Measurements from ENCODE around the gene CCND2. TPM values are rescaled to one million over a fixed set of nuclear protein-coding genes. Genes with fewer than 3 reads are reported as not detected.

CCND2 gene
- total and polyA plus RNA-seq, 11 donors: 48.0 to 620 (median 208) TPM

DNA sequence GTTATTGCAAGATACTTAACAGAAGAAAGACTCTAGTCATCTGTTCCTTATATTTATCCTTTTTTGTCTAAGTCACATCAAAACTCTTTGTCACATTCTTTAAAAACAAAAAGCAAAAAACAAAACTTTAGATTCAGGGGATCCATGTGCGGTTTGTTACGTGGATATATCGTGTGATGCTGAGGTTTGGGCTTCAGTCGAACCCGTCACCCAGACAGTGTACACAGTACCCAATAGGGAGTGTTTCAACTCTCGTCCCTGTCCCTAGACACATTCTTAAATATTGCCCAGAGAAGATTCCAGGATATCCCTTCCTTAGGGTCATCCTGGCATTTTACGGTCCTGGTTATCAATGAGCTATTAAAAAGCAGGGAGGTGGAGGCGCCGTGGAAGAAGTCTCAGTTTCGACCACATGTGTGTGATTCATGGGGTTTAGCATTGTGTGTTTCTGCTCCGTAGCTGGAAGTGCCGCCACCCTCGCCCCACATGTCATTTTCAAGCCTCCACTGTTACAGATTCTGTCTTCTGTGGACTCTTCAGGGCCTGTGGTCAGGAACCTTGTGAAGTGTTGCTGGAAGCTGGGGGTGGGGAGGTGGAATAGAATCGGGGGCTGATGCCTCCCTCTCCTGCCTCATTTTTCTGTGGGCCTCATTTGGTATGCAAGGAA lies 19.9 kb downstream of the CCND2 start:
- DNase-seq (no peak), ATAC-seq (no peak)
- intact Hi-C loops (cut with DNase I): no loop called here
- TF ChIP-seq CTCF (IDR thresholded peaks at IDR 0.05): no peak
- TF ChIP-seq POLR2A (IDR thresholded peaks at IDR 0.05): no peak
- peak overlapping the region in 6 of 12 donors; percentile 2 to 73 (median 42) for H3K27ac ChIP-seq
- no peaks in the 10 kb centered on the region for H3K9me3 ChIP-seq
- no peaks in the 10 kb centered on the region for H3K27me3 ChIP-seq
- H3K4me3 ChIP-seq: no peak overlapping the region
- peaks cover 0 to 91% (median 63%) of the 10 kb centered on the region in 9 donors for H3K36me3 ChIP-seq
- peaks cover 2 to 80% (median 48%) of the 10 kb centered on the region in 12 donors for H3K4me1 ChIP-seq
- 69 to 74% (median 69%) methylated on average over 14 of the region's 14 CpGs for WGBS, 4 donors

GRCh38 chr12:4293966-4294505 lies 20.5 kb downstream of the CCND2 start:
- WGBS, 4 donors: 51 to 60% (median 54%) methylated on average over 10 to 16 of the region's 16 CpGs
- ATAC-seq: peak in 3 of 4 donors; percentile 48 to 59 (median 56)
- DNase-seq: no peak
- H3K9me3 ChIP-seq: no peaks in the 10 kb centered on the region
- H3K4me3 ChIP-seq: no peak overlapping the region
- H3K4me1 ChIP-seq: peaks cover 2 to 74% (median 42%) of the 10 kb centered on the region in 12 donors
- no peak for TF ChIP-seq CTCF (IDR thresholded peaks at IDR 0.05)
- TF ChIP-seq POLR2A (IDR thresholded peaks at IDR 0.05): no peak
- H3K36me3 ChIP-seq: peaks cover 0 to 91% (median 63%) of the 10 kb centered on the region in 9 donors
- H3K27ac ChIP-seq: peak overlapping the region in 6 of 12 donors; percentile 2 to 73 (median 36)
- intact Hi-C loops (cut with DNase I): no loop called here
- H3K27me3 ChIP-seq: no peaks in the 10 kb centered on the region

DNA sequence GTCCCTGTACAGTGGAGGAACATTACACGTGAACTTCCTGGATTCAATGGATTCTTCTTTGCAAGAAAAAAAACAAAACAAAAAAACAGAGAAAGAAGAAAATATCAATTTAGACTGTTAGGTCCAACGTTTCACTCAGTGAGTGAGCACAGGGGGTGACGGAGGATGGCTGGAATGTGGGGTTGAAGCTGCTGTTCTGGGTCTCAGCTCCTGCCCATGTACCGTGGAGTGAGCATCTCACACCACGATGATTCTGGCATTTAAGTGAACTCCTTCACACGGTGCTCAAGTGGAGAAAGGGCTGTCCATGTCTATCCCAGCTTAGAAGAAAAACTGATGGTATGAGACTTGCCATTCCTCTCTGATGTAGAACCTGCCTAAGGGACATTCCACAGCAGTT lies 23.2 kb downstream of the CCND2 start:
- no peaks in the 10 kb centered on the region for H3K9me3 ChIP-seq
- intact Hi-C loops (cut with DNase I): no loop called here
- no peak for DNase-seq
- H3K4me3 ChIP-seq: no peak overlapping the region
- peaks cover 0 to 91% (median 70%) of the 10 kb centered on the region in 9 donors for H3K36me3 ChIP-seq
- peak overlapping the region in 1 of 12 donors; percentile 50 for H3K27ac ChIP-seq
- H3K27me3 ChIP-seq: no peaks in the 10 kb centered on the region
- WGBS, 4 donors: 37 to 56% (median 50%) methylated on average over 6 of the region's 6 CpGs
- no peak for ATAC-seq
- TF ChIP-seq CTCF (IDR thresholded peaks at IDR 0.05) (no peak), POLR2A (IDR thresholded peaks at IDR 0.05) (no peak)
- peaks cover 0 to 65% (median 29%) of the 10 kb centered on the region in 12 donors for H3K4me1 ChIP-seq

- ATAC-seq (no peak), DNase-seq (no peak)
- peaks cover 0 to 92% (median 76%) of the 10 kb centered on the region in 9 donors for H3K36me3 ChIP-seq
- intact Hi-C loops (cut with DNase I): no loop called here
- H3K4me1 ChIP-seq: peaks cover 0 to 65% (median 26%) of the 10 kb centered on the region in 12 donors
- no peaks in the 10 kb centered on the region for H3K9me3 ChIP-seq
- TF ChIP-seq POLR2A (IDR thresholded peaks at IDR 0.05): no peak
- no peak for TF ChIP-seq CTCF (IDR thresholded peaks at IDR 0.05)
- peak overlapping the region in 1 of 12 donors; percentile 24 for H3K27ac ChIP-seq
- WGBS, 4 donors: 79 to 87% (median 84%) methylated on average over 13 of the region's 13 CpGs
- no peaks in the 10 kb centered on the region for H3K27me3 ChIP-seq
- H3K4me3 ChIP-seq: no peak overlapping the region
Observed at GRCh38 chr12:4297617-4298016, 24.1 kb downstream of the CCND2 start.
